IMR-90 (cell line): ENCODE data around the gene DISP2. TPM values are rescaled to one million over a fixed set of nuclear protein-coding genes. Genes with fewer than 3 reads are reported as not detected.

Experiments
- ATAC-seq: fragments of 200-7000 bp; cut with Tn5 transposase; 2 replicates; pipeline ENCODE4 v1.9.1; 2020; ENCODE audit warnings: low read depth, mild to moderate bottlenecking, moderate library complexity
- BruUV-seq: library from RNA; stranded (reverse); fragments of 400-500 nt; replicated peaks from 2 replicates; lab custom pipeline; 2021; lab: Mats Ljungman, UMichigan
- CTCF ChIA-PET: fragments of 300-600 bp; formaldehyde crosslinking; extraction: SDS; loops from one replicate; lab custom pipeline; 2021; ENCODE audit warnings: antibody characterized with exemption; lab: Yijun Ruan, JAX
- POLR2A ChIA-PET: fragments of 300-600 bp; sonication (Branson Sonifier 250); formaldehyde crosslinking; loops from one replicate; lab custom pipeline; 2022; ENCODE audit warnings: antibody characterized with exemption; ENCODE audit not compliant: unreplicated experiment; lab: Charles Lee
- DNase-seq: peaks from one replicate; pipeline ENCODE4 v3.0.0; 2013
- H2AFZ ChIP-seq: replicated peaks from 2 replicates; pipeline ENCODE3; 2013; ENCODE audit warnings: low read length, mild to moderate bottlenecking; ENCODE audit not compliant: poor library complexity
- H2AK5ac ChIP-seq: 2 replicates; pipeline ENCODE4 v1.6.1; 2013; ENCODE audit warnings: low read depth, low read length, inconsistent platforms
- H2AK9ac ChIP-seq: replicated peaks from 2 replicates; pipeline ENCODE3; 2013; ENCODE audit warnings: mild to moderate bottlenecking, low read depth, low read length, moderate library complexity; ENCODE audit not compliant: poor library complexity
- H2BK120ac ChIP-seq: 2 replicates; pipeline ENCODE4 v1.6.1; 2013; ENCODE audit warnings: low read depth, low read length, inconsistent platforms
- H2BK15ac ChIP-seq: 3 replicates; pipeline ENCODE4 v1.6.1; 2013; ENCODE audit warnings: low read depth, low read length, inconsistent platforms
- H2BK20ac ChIP-seq: 2 replicates; pipeline ENCODE4 v1.6.1; 2013; ENCODE audit warnings: low read depth, mild to moderate bottlenecking, inconsistent platforms, low read length, moderate library complexity
- H2BK5ac ChIP-seq: 2 replicates; pipeline ENCODE4 v1.6.1; 2013; ENCODE audit warnings: mild to moderate bottlenecking, low read depth, low read length, inconsistent platforms; ENCODE audit not compliant: poor library complexity, severe bottlenecking
- H3K14ac ChIP-seq: replicated peaks from 2 replicates; pipeline ENCODE4 v1.6.1; 2013; ENCODE audit warnings: low read depth, low read length, inconsistent platforms
- H3K18ac ChIP-seq: 2 replicates; pipeline ENCODE4 v1.6.1; 2013; ENCODE audit warnings: low read depth, low read length, control low read depth
- H3K23ac ChIP-seq: 2 replicates; pipeline ENCODE4 v1.6.1; 2013; ENCODE audit warnings: low read depth, low read length, inconsistent platforms
- H3K27ac ChIP-seq: 2 replicates; pipeline ENCODE4 v1.5.1; 2013; ENCODE audit warnings: mild to moderate bottlenecking, control low read depth, low read length; ENCODE audit not compliant: insufficient read depth
- H3K27me3 ChIP-seq: 2 replicates; pipeline ENCODE4 v1.6.1; 2013; ENCODE audit warnings: low read length; ENCODE audit not compliant: control insufficient read depth, insufficient read depth
- H3K36me3 ChIP-seq: 2 replicates; pipeline ENCODE4 v1.6.1; 2013; ENCODE audit warnings: low read length, mixed read lengths; ENCODE audit not compliant: control insufficient read depth, insufficient read depth
- H3K4ac ChIP-seq: 2 replicates; pipeline ENCODE4 v1.6.1; 2013; ENCODE audit warnings: low read depth, low read length, inconsistent platforms
- H3K4me1 ChIP-seq: 2 replicates; pipeline ENCODE4 v1.6.1; 2013; ENCODE audit warnings: low read length, mixed read lengths; ENCODE audit not compliant: control insufficient read depth, insufficient read depth
- H3K4me2 ChIP-seq: 2 replicates; pipeline ENCODE4 v1.6.1; 2013; ENCODE audit warnings: low read depth, mild to moderate bottlenecking, control low read depth, low read length, moderate library complexity
- H3K4me3 ChIP-seq: 2 replicates; pipeline ENCODE4 v1.5.1; 2013; ENCODE audit warnings: low read depth, mild to moderate bottlenecking, control low read depth, low read length, moderate library complexity; ENCODE audit not compliant: insufficient read depth
- H3K56ac ChIP-seq: 2 replicates; pipeline ENCODE4 v1.6.1; 2013; ENCODE audit warnings: low read length, inconsistent platforms; ENCODE audit not compliant: insufficient read depth; ENCODE audit errors: extremely low read depth
- H3K79me1 ChIP-seq, 2 experiments: 2 replicates each; pipeline ENCODE4 v1.6.1; 2013; ENCODE audit warnings: low read length in 2 of 2, inconsistent platforms in 1 of 2, low read depth in 1 of 2
- H3K9ac ChIP-seq: 2 replicates; pipeline ENCODE4 v1.6.1; 2013; ENCODE audit warnings: low read depth, low read length, control low read depth
- H3K9me1 ChIP-seq: 2 replicates; pipeline ENCODE4 v1.6.1; 2013; ENCODE audit warnings: low read length, inconsistent platforms; ENCODE audit not compliant: insufficient read depth
- H3K9me3 ChIP-seq: 2 replicates; pipeline ENCODE4 v1.6.1; 2013; ENCODE audit warnings: low read length; ENCODE audit not compliant: control insufficient read depth, insufficient read depth
- H4K20me1 ChIP-seq: 2 replicates; pipeline ENCODE4 v1.6.1; 2013; ENCODE audit warnings: low read length, inconsistent platforms; ENCODE audit not compliant: insufficient read depth
- H4K5ac ChIP-seq: 2 replicates; pipeline ENCODE4 v1.6.1; 2013; ENCODE audit warnings: mild to moderate bottlenecking, low read depth, low read length, control low read depth
- H4K8ac ChIP-seq, 2 experiments: 2 replicates each; pipeline ENCODE4 v1.6.1; 2013; ENCODE audit warnings: low read depth in 2 of 2, low read length in 2 of 2, control low read depth in 1 of 2, inconsistent platforms in 1 of 2
- H4K91ac ChIP-seq: 2 replicates; pipeline ENCODE4 v1.6.1; 2013; ENCODE audit warnings: low read depth, low read length, inconsistent platforms; ENCODE audit not compliant: insufficient read depth
- BHLHE40 ChIP-seq: fragments of 150-350 bp; IDR thresholded peaks from 2 replicates; pipeline ENCODE4 v1.6.1; 2016; ENCODE audit warnings: mild to moderate bottlenecking, low read depth, low read length
- CEBPB ChIP-seq: IDR thresholded peaks from 2 replicates; pipeline ENCODE4 v1.6.1; 2012; ENCODE audit warnings: low read depth, low read length, improper control_type of control experiment
- CHD1 ChIP-seq: IDR thresholded peaks from 2 replicates; pipeline ENCODE4 v1.6.1; 2012; ENCODE audit warnings: low read depth, low read length, improper control_type of control experiment
- FOS ChIP-seq: fragments of 150-350 bp; IDR thresholded peaks from 2 replicates; pipeline ENCODE4 v1.6.1; 2016; ENCODE audit warnings: low read depth, low read length
- MAFK ChIP-seq: IDR thresholded peaks from 2 replicates; pipeline ENCODE4 v1.6.1; 2012; ENCODE audit warnings: low read depth, low read length, improper control_type of control experiment
- MXI1 ChIP-seq: IDR thresholded peaks from 2 replicates; pipeline ENCODE4 v1.6.1; 2012; ENCODE audit warnings: low read depth, mild to moderate bottlenecking, low read length, moderate library complexity, borderline replicate concordance
- NFE2L2 ChIP-seq: fragments of 150-350 bp; IDR thresholded peaks from 2 replicates; pipeline ENCODE4 v1.6.1; 2016; ENCODE audit warnings: low read depth, mild to moderate bottlenecking, low read length
- POLR2A ChIP-seq: IDR thresholded peaks from 2 replicates; pipeline ENCODE4 v1.6.1; 2012; ENCODE audit warnings: mild to moderate bottlenecking, low read depth, low read length
- RCOR1 ChIP-seq: IDR thresholded peaks from 2 replicates; pipeline ENCODE4 v1.6.1; 2012; ENCODE audit warnings: mild to moderate bottlenecking, low read length, improper control_type of control experiment; ENCODE audit not compliant: insufficient replicate concordance
- RFX5 ChIP-seq: IDR thresholded peaks from 2 replicates; pipeline ENCODE4 v1.8.0; 2012; ENCODE audit warnings: low read depth, mild to moderate bottlenecking, low read length, moderate library complexity
- SMC3 ChIP-seq: fragments of 150-350 bp; IDR thresholded peaks from 2 replicates; pipeline ENCODE4 v1.6.1; 2016; ENCODE audit warnings: low read depth, mild to moderate bottlenecking, antibody characterized with exemption, low read length, moderate library complexity
- WGBS, 2 experiments: methylation state at CpG; one replicate each; pipeline versions ENCODE4 v1.1.5 to v1.1.7; 2013; ENCODE audit warnings: missing lambda C conversion rate in 2 of 2; ENCODE audit not compliant: insufficient read length in 1 of 2; ENCODE audit errors: extremely low coverage in 2 of 2; 5-methylcytosine and 5-hydroxymethylcytosine counted together
- dilution Hi-C: fragments of 300-500 bp; cut with HindIII; formaldehyde crosslinking; loops from one replicate; pipeline ENCODE4 v1.14.3; 2018; ENCODE audit warnings: low sequenced_read_pairs; ENCODE audit not compliant: unreplicated experiment
- in situ Hi-C: fragments of 300-500 bp; cut with MboI; formaldehyde crosslinking; loops from 3 replicates; pipeline ENCODE4 v1.14.3; 2019; ENCODE audit warnings: low sequenced_read_pairs, inconsistent platforms, mixed read lengths
- intact Hi-C: fragments of 100-400 bp; cut with micrococcal nuclease; formaldehyde crosslinking; loops from 2 replicates; pipeline ENCODE4 v1.10.0; 2022
- polyA plus RNA-seq, 3 experiments: library from polyadenylated mRNA; depleted of rRNA; stranded (reverse); fragments of >200 nt; gene quantifications; 2 replicates each; pipeline ENCODE4 v1.2.3, GENCODE V29; 2012; ENCODE audit warnings: low replicate concordance in 1 of 3
- total RNA-seq: library from RNA; depleted of rRNA; stranded (reverse); fragments of >200 nt; gene quantifications from 2 replicates; pipeline ENCODE4 v1.2.3, GENCODE V29; 2012
- TF ChIP-seq, protein P1 (sequence below): fragments of 150-350 bp; IDR thresholded peaks from 2 replicates; pipeline ENCODE4 v1.6.1; 2016; ENCODE audit warnings: low read depth, mild to moderate bottlenecking, low read length, moderate library complexity, borderline replicate concordance
- TF ChIP-seq, protein P2 (sequence below): conservative IDR thresholded peaks from 2 replicates; pipeline ENCODE4 v1.5.1; 2012; ENCODE audit warnings: mild to moderate bottlenecking, low read depth, low read length, improper control_type of control experiment
- TF ChIP-seq, protein P3 (sequence below): fragments of 150-350 bp; IDR thresholded peaks from 2 replicates; pipeline ENCODE4 v1.6.1; 2017; ENCODE audit warnings: mild to moderate bottlenecking, antibody characterized with exemption, low read length, low read depth

Gene DISP2
- total and polyA plus RNA-seq, 2 of the 4 experiments (the other 2 are of a cell fraction): 0.34 to 0.36 TPM

DNA sequence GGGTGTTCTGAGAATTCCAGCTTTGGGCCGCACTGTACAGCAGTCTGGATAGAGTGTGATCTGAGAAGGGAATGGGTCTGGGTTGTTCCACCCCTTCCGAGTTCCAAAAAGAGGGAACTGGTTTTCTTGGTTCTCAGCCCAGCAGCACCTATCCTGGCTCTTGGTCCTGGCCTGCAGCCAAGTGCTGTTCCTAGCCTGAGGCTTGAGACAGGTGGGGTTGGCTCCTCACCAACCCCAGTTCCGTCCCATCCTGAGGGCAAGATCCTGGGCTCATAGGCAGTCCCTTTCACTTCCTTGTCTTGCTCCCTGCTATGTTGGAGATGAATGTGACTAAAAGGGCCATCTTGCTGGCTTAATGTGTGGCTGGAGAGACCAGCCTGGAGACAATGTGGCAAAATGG lies 62.8 kb downstream of the DISP2 start:
- H4K8ac ChIP-seq: no peak overlapping the region
- no TSS peak for BruUV-seq
- no peak overlapping the region for H3K4me2 ChIP-seq
- H3K4ac ChIP-seq: no peak overlapping the region
- ChIA-PET POLR2A (no interaction called here), CTCF (interaction anchor here (1.6 kb wide), 1 partner anchor 92 kb away, joined by 5 read pairs; no protein-coding TSS in a partner anchor)
- dilution Hi-C loops: no loop called here
- H2AK9ac ChIP-seq: no peak overlapping the region
- no peaks in the 10 kb centered on the region for H3K9me3 ChIP-seq
- no peak overlapping the region for H3K4me3 ChIP-seq
- H3K23ac ChIP-seq: no peak overlapping the region
- H3K27ac ChIP-seq: no peak overlapping the region
- DNase-seq (no peak), ATAC-seq (no peak)
- H3K56ac ChIP-seq: no peak overlapping the region
- H3K14ac ChIP-seq: no peak overlapping the region
- H3K36me3 ChIP-seq: peaks cover 14% of the 10 kb centered on the region
- H2BK20ac ChIP-seq: no peak overlapping the region
- H3K79me1 ChIP-seq: no peaks in the 10 kb centered on the region
- H3K9ac ChIP-seq: no peak overlapping the region
- no peak overlapping the region for H2BK15ac ChIP-seq
- no peak overlapping the region for H2BK5ac ChIP-seq
- no peaks in the 10 kb centered on the region for H3K9me1 ChIP-seq
- no CpG with 5 or more reads among the region's 3 CpGs for WGBS, 2 experiments
- no peak overlapping the region for H3K18ac ChIP-seq
- no peak for TF ChIP-seq SMC3
- TF ChIP-seq MXI1: no peak
- TF ChIP-seq RCOR1: no peak
- TF ChIP-seq CEBPB: no peak
- no peak for TF ChIP-seq CHD1
- TF ChIP-seq, protein P1, sequence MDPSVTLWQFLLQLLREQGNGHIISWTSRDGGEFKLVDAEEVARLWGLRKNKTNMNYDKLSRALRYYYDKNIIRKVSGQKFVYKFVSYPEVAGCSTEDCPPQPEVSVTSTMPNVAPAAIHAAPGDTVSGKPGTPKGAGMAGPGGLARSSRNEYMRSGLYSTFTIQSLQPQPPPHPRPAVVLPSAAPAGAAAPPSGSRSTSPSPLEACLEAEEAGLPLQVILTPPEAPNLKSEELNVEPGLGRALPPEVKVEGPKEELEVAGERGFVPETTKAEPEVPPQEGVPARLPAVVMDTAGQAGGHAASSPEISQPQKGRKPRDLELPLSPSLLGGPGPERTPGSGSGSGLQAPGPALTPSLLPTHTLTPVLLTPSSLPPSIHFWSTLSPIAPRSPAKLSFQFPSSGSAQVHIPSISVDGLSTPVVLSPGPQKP: no peak
- no peak for TF ChIP-seq NFE2L2
- TF ChIP-seq, protein P2, sequence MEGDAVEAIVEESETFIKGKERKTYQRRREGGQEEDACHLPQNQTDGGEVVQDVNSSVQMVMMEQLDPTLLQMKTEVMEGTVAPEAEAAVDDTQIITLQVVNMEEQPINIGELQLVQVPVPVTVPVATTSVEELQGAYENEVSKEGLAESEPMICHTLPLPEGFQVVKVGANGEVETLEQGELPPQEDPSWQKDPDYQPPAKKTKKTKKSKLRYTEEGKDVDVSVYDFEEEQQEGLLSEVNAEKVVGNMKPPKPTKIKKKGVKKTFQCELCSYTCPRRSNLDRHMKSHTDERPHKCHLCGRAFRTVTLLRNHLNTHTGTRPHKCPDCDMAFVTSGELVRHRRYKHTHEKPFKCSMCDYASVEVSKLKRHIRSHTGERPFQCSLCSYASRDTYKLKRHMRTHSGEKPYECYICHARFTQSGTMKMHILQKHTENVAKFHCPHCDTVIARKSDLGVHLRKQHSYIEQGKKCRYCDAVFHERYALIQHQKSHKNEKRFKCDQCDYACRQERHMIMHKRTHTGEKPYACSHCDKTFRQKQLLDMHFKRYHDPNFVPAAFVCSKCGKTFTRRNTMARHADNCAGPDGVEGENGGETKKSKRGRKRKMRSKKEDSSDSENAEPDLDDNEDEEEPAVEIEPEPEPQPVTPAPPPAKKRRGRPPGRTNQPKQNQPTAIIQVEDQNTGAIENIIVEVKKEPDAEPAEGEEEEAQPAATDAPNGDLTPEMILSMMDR: no peak
- no peak for TF ChIP-seq RFX5
- no peak for TF ChIP-seq BHLHE40
- TF ChIP-seq POLR2A: no peak
- no peak for TF ChIP-seq FOS
- TF ChIP-seq, protein P3, sequence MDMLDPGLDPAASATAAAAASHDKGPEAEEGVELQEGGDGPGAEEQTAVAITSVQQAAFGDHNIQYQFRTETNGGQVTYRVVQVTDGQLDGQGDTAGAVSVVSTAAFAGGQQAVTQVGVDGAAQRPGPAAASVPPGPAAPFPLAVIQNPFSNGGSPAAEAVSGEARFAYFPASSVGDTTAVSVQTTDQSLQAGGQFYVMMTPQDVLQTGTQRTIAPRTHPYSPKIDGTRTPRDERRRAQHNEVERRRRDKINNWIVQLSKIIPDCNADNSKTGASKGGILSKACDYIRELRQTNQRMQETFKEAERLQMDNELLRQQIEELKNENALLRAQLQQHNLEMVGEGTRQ: no peak
- no peak for TF ChIP-seq MAFK
- H2AK5ac ChIP-seq: no peak overlapping the region
- H3K27me3 ChIP-seq: no peaks in the 10 kb centered on the region; the same call in 1 of the 2 replicates
- peaks cover 3% of the 10 kb centered on the region; the same call in 1 of the 2 replicates for H4K20me1 ChIP-seq
- no peak overlapping the region for H2AFZ ChIP-seq
- in situ Hi-C loops: loop anchor here (5.0 to 10.0 kb wide), 3 partner anchors 98 to 376 kb away; partner anchors contain the start of gene INAFM2
- H2BK120ac ChIP-seq: no peak overlapping the region
- H4K5ac ChIP-seq: no peak overlapping the region
- no peaks in the 10 kb centered on the region for H3K4me1 ChIP-seq
- intact Hi-C loops: loop anchor here (1.0 kb wide), 2 partner anchors 80 to 141 kb away; partner anchors contain the start of gene CCDC9B
- no peak overlapping the region for H4K91ac ChIP-seq
